Right forelimb (tissue), 1 donor: ENCODE measurements around the gene GBGT1.

ENCODE experiments used
- DNase-seq: peaks from one replicate; pipeline ENCODE4 v3.0.0-alpha.2; 2018

Gene GBGT1

GRCh38 chr9:133160742-133161546 lies 2.8 kb downstream of the GBGT1 start:
- DNase-seq: no peak

- DNase-seq: peak; percentile 6
Observed at GRCh38 chr9:133158695-133159094, 5.0 kb downstream of the GBGT1 start.

- no peak for DNase-seq
Observed at GRCh38 chr9:133155156-133155555, 8.6 kb downstream of the GBGT1 start.

- no peak for DNase-seq
Observed at GRCh38 chr9:133154097-133154989, 9.4 kb downstream of the GBGT1 start.

- DNase-seq: no peak
Observed at GRCh38 chr9:133153227-133154096, 10.3 kb downstream of the GBGT1 start.

GRCh38 chr9:133151601-133152525 lies 11.9 kb downstream of the GBGT1 start:
- no peak for DNase-seq

- DNase-seq: no peak
Observed at GRCh38 chr9:133151041-133151440, 12.7 kb downstream of the GBGT1 start.

- DNase-seq: peak; percentile 89
Observed at GRCh38 chr9:133149130-133150015, 14.3 kb downstream of the GBGT1 start.

- no peak for DNase-seq
Observed at GRCh38 chr9:133148199-133149129, 15.2 kb downstream of the GBGT1 start.

- peak; percentile 88 for DNase-seq
Observed at GRCh38 chr9:133147412-133148198, 16.1 kb downstream of the GBGT1 start.

GRCh38 chr9:133146746-133147411 lies 16.8 kb downstream of the GBGT1 start:
- DNase-seq: no peak

- no peak for DNase-seq
Observed at GRCh38 chr9:133144904-133145851, 18.5 kb downstream of the GBGT1 start.

- peak; percentile 88 for DNase-seq
Observed at GRCh38 chr9:133144142-133144903, 19.4 kb downstream of the GBGT1 start.

- no peak for DNase-seq
Observed at GRCh38 chr9:133143639-133144141, 20.0 kb downstream of the GBGT1 start.

GRCh38 chr9:133142684-133143622 lies 20.8 kb downstream of the GBGT1 start:
- no peak for DNase-seq
